ENCODE data around the gene STARD9. TPM values are rescaled to one million over a fixed set of nuclear protein-coding genes. Genes with fewer than 3 reads are reported as not detected.

Gene STARD9
- total and polyA plus RNA-seq, 10 of the 15 experiments (the other 5 are each of a cell fraction or from before 2014, with no cell fraction given) = 0.58 to 11.5 (median 6.1) TPM

DNA sequence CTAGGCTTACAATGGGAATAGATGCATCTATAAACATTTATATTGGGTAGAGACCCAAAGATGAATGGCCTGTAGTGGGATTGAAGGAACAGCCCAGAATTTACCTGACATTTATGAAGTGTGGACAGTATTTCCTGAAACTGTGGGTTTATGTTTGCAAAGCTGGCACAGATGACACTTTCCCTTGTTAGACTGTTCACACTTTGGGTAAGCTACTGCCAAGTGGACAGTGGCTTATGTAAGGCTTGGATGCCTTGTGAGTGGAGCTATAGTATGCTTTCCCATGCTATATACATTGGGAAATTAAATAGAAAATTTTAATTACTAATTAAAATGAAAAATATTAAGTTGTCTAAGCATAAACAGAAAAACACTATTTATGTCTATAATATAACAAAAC lies 48.5 kb downstream of the STARD9 start:
- Histone ChIP-seq H3K4me1 (ENCODE audit: control insufficient read depth, insufficient read depth, low read length) (peaks cover 8% of the 10 kb centered on the region), H3K27ac (ENCODE audit: control insufficient read depth, insufficient read depth) (no peak overlapping the region), H2AFZ (ENCODE audit: control insufficient read depth, low read depth, low read length) (no peak overlapping the region), H3K4me2 (ENCODE audit: control insufficient read depth, insufficient read depth) (no peak overlapping the region), H3K4me3 (no peak overlapping the region), H3K79me2 (ENCODE audit: control insufficient read depth, insufficient read depth, low read length) (no peaks in the 10 kb centered on the region), H3K9me3 (replicated peaks; ENCODE audit: control insufficient read depth, insufficient read depth, low read length) (no peaks in the 10 kb centered on the region), H3K27me3 (replicated peaks in 1 of 2; ENCODE audit: control insufficient read depth in 2 of 2, insufficient read depth in 2 of 2, low read length in 1 of 2) (no peaks in the 10 kb centered on the region), H3K36me3 (ENCODE audit: control insufficient read depth in 2 of 2, insufficient read depth in 2 of 2, low read length in 1 of 2) (no peaks in the 10 kb centered on the region; a peak in 1 of 4 replicates), H3K9ac (ENCODE audit: control insufficient read depth, insufficient read depth, low read length) (no peak overlapping the region), H4K20me1 (ENCODE audit: control insufficient read depth, insufficient read depth) (no peaks in the 10 kb centered on the region)
- TF ChIP-seq POU2F2 (IDR thresholded peaks at IDR 0.05; ENCODE audit: borderline replicate concordance, low read depth, low read length) = no peak
- no peak for TF ChIP-seq BMI1 (IDR thresholded peaks at IDR 0.05; ENCODE audit: borderline replicate concordance)
- TF ChIP-seq, protein P1, sequence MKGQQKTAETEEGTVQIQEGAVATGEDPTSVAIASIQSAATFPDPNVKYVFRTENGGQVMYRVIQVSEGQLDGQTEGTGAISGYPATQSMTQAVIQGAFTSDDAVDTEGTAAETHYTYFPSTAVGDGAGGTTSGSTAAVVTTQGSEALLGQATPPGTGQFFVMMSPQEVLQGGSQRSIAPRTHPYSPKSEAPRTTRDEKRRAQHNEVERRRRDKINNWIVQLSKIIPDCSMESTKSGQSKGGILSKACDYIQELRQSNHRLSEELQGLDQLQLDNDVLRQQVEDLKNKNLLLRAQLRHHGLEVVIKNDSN (IDR thresholded peaks at IDR 0.05; ENCODE audit: borderline replicate concordance, extremely low read length, insufficient read depth, low read depth, low read length) = no peak
- no TSS peak for BruUV-seq (replicated peaks)
- RAD21 ChIA-PET (ENCODE audit: unreplicated experiment) = no interaction called here
- SMC1A ChIA-PET (ENCODE audit: uncharacterized antibody, unreplicated experiment) = interaction anchor here (0.8 to 1.4 kb wide), 4 partner anchors 9 to 109 kb away, joined by 3 to 5 read pairs (median 3); no protein-coding TSS in a partner anchor
- CTCF ChIA-PET = interaction anchor here (1.0 kb wide), 1 partner anchor 13 kb away, joined by 4 read pairs; no protein-coding TSS in a partner anchor
- POLR2A ChIA-PET = interaction anchor here (0.6 kb wide), 1 partner anchor 16 kb away, joined by 3 read pairs; no protein-coding TSS in a partner anchor
- DNase-seq (ENCODE audit: low read depth, low spot score) (no peak), ATAC-seq (no peak), FAIRE-seq (no peak)
- in situ Hi-C loops (cut with MboI) = no loop called here
- intact Hi-C loops (cut with micrococcal nuclease; ENCODE audit: unreplicated experiment) = no loop called here

DNA sequence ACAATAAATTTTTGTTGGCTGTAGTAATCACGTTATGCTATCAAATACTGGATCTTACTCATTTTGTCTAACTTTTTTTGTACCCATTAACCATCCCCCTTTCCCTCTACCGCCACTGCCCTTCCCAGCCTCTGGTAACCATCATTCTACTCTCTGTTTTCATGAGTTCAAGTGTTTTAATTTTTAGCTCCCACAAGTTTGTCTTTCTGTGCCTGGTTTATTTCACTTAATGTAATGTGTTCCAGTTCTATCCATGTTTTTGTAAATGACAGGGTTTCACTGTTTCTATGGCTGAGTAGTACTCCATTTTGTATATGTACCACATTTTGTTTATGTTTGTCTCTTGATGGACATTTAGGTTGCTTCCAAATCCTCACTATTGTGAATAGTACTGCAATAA lies 52.1 kb downstream of the STARD9 start:
- ChIA-PET POLR2A (no interaction called here), CTCF (no interaction called here), SMC1A (ENCODE audit: uncharacterized antibody, unreplicated experiment) (no interaction called here), RAD21 (ENCODE audit: unreplicated experiment) (no interaction called here)
- BruUV-seq (replicated peaks) = no TSS peak
- no peaks in the 10 kb centered on the region; the same call in 1 of the 3 replicates for H3K9me3 ChIP-seq (replicated peaks; ENCODE audit: control insufficient read depth, insufficient read depth, low read length)
- no peak overlapping the region for H3K9ac ChIP-seq (ENCODE audit: control insufficient read depth, insufficient read depth, low read length)
- no peak for TF ChIP-seq HCFC1 (IDR thresholded peaks at IDR 0.05; ENCODE audit: low read length)
- no peak for TF ChIP-seq POLR2AphosphoS2 (IDR thresholded peaks at IDR 0.05; ENCODE audit: low read depth, low read length)
- TF ChIP-seq, protein P2, sequence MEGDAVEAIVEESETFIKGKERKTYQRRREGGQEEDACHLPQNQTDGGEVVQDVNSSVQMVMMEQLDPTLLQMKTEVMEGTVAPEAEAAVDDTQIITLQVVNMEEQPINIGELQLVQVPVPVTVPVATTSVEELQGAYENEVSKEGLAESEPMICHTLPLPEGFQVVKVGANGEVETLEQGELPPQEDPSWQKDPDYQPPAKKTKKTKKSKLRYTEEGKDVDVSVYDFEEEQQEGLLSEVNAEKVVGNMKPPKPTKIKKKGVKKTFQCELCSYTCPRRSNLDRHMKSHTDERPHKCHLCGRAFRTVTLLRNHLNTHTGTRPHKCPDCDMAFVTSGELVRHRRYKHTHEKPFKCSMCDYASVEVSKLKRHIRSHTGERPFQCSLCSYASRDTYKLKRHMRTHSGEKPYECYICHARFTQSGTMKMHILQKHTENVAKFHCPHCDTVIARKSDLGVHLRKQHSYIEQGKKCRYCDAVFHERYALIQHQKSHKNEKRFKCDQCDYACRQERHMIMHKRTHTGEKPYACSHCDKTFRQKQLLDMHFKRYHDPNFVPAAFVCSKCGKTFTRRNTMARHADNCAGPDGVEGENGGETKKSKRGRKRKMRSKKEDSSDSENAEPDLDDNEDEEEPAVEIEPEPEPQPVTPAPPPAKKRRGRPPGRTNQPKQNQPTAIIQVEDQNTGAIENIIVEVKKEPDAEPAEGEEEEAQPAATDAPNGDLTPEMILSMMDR (IDR thresholded peaks at IDR 0.05 in 2 of 3, conservative IDR thresholded peaks at IDR 0.05 in 1 of 3; ENCODE audit: control insufficient read depth in 2 of 3, extremely low read depth in 1 of 3, insufficient read depth in 1 of 3, low read depth in 3 of 3, low read length in 3 of 3) = no peak
- TF ChIP-seq CREM (IDR thresholded peaks at IDR 0.05; ENCODE audit: low read depth) = no peak
- H4K20me1 ChIP-seq (ENCODE audit: control insufficient read depth, insufficient read depth) = no peaks in the 10 kb centered on the region
- H2AFZ ChIP-seq (ENCODE audit: control insufficient read depth, low read depth, low read length) = no peak overlapping the region
- in situ Hi-C loops (cut with MboI) (no loop called here), intact Hi-C loops (cut with micrococcal nuclease; ENCODE audit: unreplicated experiment) (loop anchor here (5.0 kb wide), 1 partner anchor 45 kb away; no protein-coding TSS in a partner anchor)
- H3K27me3 ChIP-seq (replicated peaks in 1 of 2; ENCODE audit: control insufficient read depth in 2 of 2, insufficient read depth in 2 of 2, low read length in 1 of 2) = no peaks in the 10 kb centered on the region
- H3K27ac ChIP-seq (ENCODE audit: control insufficient read depth, insufficient read depth) = no peak overlapping the region
- ATAC-seq = no peak
- DNase-seq (ENCODE audit: low read depth, low spot score) = no peak
- H3K79me2 ChIP-seq (ENCODE audit: control insufficient read depth, insufficient read depth, low read length) = no peaks in the 10 kb centered on the region
- H3K36me3 ChIP-seq (ENCODE audit: control insufficient read depth in 2 of 2, insufficient read depth in 2 of 2, low read length in 1 of 2) = no peaks in the 10 kb centered on the region
- peaks cover 4% of the 10 kb centered on the region for H3K4me1 ChIP-seq (ENCODE audit: control insufficient read depth, insufficient read depth, low read length)
- 92% methylated on average over 2 of the region's 2 CpGs for WGBS (ENCODE audit: insufficient coverage, insufficient replicate concordance, low lambda C conversion rate, missing lambda C conversion rate)
- FAIRE-seq = peak; percentile 41
- H3K4me3 ChIP-seq = no peak overlapping the region
- H3K4me2 ChIP-seq (ENCODE audit: control insufficient read depth, insufficient read depth) = no peak overlapping the region

All from GM12878 (cell line).